Spleen (tissue), 11 donors: Measurements from ENCODE around the gene ADGRF4. TPM values are rescaled to one million over a fixed set of nuclear protein-coding genes. Genes with fewer than 3 reads are reported as not detected.

Experiments
- DNase-seq: peaks from one replicate; pipeline ENCODE4 v3.0.0-alpha.2; 2020
- H3K27ac ChIP-seq, 8 donors: fragments of 200-600 bp; sonication (generic) in 7 of 8; 1 replicate in 4 of 8; 2 replicates in 4 of 8; pipeline versions ENCODE4 v1.5.0 to v1.8.0; 2016 to 2021; ENCODE audit warnings: inconsistent platforms in 4 of 8, mild to moderate bottlenecking in 4 of 8, moderate library complexity in 1 of 8
- H3K27me3 ChIP-seq, 7 donors: fragments of 200-600 bp; sonication (generic) in 6 of 7; replicated peaks in 1 of 7; 1 replicate in 4 of 7; 2 replicates in 3 of 7; pipeline versions ENCODE4 v1.5.0 to v1.8.0; 2016 to 2021; ENCODE audit warnings: inconsistent platforms in 3 of 7, mild to moderate bottlenecking in 1 of 7
- H3K36me3 ChIP-seq, 6 donors: fragments of 200-600 bp; sonication (generic) in 5 of 6; 1 replicate in 4 of 6; 2 replicates in 2 of 6; pipeline versions ENCODE4 v1.5.0 to v1.8.0; 2016 to 2021; ENCODE audit warnings: inconsistent platforms in 2 of 6
- H3K4me1 ChIP-seq, 6 donors: fragments of 200-600 bp; sonication (generic) in 5 of 6; 1 replicate in 3 of 6; 2 replicates in 3 of 6; pipeline versions ENCODE4 v1.5.0 to v1.8.0; 2016 to 2021; ENCODE audit warnings: inconsistent platforms in 3 of 6
- H3K4me3 ChIP-seq, 8 donors: fragments of 200-600 bp; sonication (generic) in 7 of 8; 1 replicate in 4 of 8; 2 replicates in 4 of 8; pipeline versions ENCODE4 v1.5.0 to v1.8.0; 2016 to 2021; ENCODE audit warnings: inconsistent platforms in 4 of 8, mild to moderate bottlenecking in 4 of 8, moderate library complexity in 2 of 8
- H3K9me3 ChIP-seq, 8 donors: fragments of 200-600 bp; sonication (generic) in 7 of 8; 1 replicate in 4 of 8; 2 replicates in 4 of 8; pipeline versions ENCODE4 v1.5.0 to v1.8.0; 2016 to 2021; ENCODE audit warnings: inconsistent platforms in 4 of 8
- POLR2A ChIP-seq, 3 donors: fragments of 450-650 bp; IDR thresholded peaks; one replicate each; pipeline ENCODE4 v1.5.1; 2017; ENCODE audit warnings: antibody characterized with exemption in 3 of 3, mild to moderate bottlenecking in 1 of 3
- POLR2AphosphoS5 ChIP-seq, 3 donors: sonication (generic); formaldehyde crosslinking; IDR thresholded peaks; one replicate each; pipeline ENCODE4 v1.5.1; 2017; ENCODE audit warnings: antibody characterized with exemption in 3 of 3
- WGBS, 5 donors: extraction: QIAGEN DNeasy Blood & Tissue Kit in 3 of 5; methylation state at CpG; one replicate each; pipeline versions ENCODE4 v1.1.5 to v1.1.7; 2013 to 2018; 5-methylcytosine and 5-hydroxymethylcytosine counted together
- intact Hi-C: fragments of 100-400 bp; cut with DNase I; formaldehyde crosslinking; loops from one replicate; pipeline ENCODE4 v1.15.0; 2023; ENCODE audit warnings: low total_unique reads
- polyA plus RNA-seq, 3 donors: library from polyadenylated mRNA; stranded (reverse); fragments of 200-250 nt; gene quantifications; one replicate each; pipeline ENCODE4 v1.2.1, GENCODE V29; 2013
- total RNA-seq, 7 donors: library from RNA; depleted of rRNA in 3 of 7; stranded (reverse); fragments of >200 nt in 3 of 7; fragmentation: NEBNext Ultra II Directional in 4 of 7; extraction: Animal tissue kit (Norgen Biotek cat#: 25700) in 4 of 7; gene quantifications; one replicate each; pipeline versions ENCODE4 v1.1.0 to v1.2.1, GENCODE V29; 2016 to 2021
- TF ChIP-seq, protein P1 (sequence below), 11 experiments: fragments of 200-600 bp in 7 of 11; fragments of 450-650 bp in 4 of 11; sonication (generic) in 4 of 11; IDR thresholded peaks in 8 of 11; conservative IDR thresholded peaks in 3 of 11; 1 replicate in 7 of 11; 2 replicates in 4 of 11; pipeline versions ENCODE4 v1.4.0 to v1.8.0; 2016 to 2021; ENCODE audit warnings: antibody characterized with exemption in 11 of 11, inconsistent platforms in 4 of 11, mild to moderate bottlenecking in 1 of 11
- donor health status: healthy with polysubstance abuse.
- donor health status: DM: no; HTN: no; CAD: no; lungs with moderate emphysema.
- donor health status: DM: no; HTN: no; CAD: no.
- donor health status: Bipolar disorder and iron deficiency.
- donor health status: healthy.
- donor health status: DM: no; HTN: no; CAD: no.
- donor health status: DM: yes; HTN: yes; CAD: no.

Gene ADGRF4
- total and polyA plus RNA-seq, 10 donors = not detected

DNA sequence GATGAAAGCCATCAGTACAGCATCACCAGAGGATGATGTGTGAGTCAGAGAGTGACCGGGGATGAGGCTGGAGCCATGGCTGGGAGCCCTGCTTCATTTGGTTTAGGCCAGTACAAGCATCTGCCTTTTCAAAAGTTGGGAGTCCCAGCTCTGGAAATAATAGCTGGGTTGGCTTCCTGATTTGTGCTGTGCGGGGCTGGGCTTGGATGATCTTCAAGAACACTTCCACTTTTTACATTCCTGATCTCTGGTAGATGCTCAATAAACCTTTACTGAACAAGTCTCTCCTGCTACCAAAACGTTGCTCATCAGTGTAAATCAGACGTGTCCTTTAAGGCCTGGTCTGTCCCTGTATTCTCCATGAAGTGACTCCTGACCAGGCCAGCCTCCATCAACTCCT is 44.1 kb upstream of the ADGRF4 start:
- Histone ChIP-seq H3K36me3 (no peaks in the 10 kb centered on the region), H3K4me3 (no peak overlapping the region), H3K27ac (no peak overlapping the region), H3K4me1 (peaks cover 0 to 12% (median 9%) of the 10 kb centered on the region in 6 donors), H3K27me3 (no peaks in the 10 kb centered on the region), H3K9me3 (no peaks in the 10 kb centered on the region)
- DNase-seq = no peak
- intact Hi-C loops = no loop called here
- WGBS, 5 donors = 83 to 91% (median 85%) methylated on average over 4 of the region's 4 CpGs
- TF ChIP-seq, protein P1, sequence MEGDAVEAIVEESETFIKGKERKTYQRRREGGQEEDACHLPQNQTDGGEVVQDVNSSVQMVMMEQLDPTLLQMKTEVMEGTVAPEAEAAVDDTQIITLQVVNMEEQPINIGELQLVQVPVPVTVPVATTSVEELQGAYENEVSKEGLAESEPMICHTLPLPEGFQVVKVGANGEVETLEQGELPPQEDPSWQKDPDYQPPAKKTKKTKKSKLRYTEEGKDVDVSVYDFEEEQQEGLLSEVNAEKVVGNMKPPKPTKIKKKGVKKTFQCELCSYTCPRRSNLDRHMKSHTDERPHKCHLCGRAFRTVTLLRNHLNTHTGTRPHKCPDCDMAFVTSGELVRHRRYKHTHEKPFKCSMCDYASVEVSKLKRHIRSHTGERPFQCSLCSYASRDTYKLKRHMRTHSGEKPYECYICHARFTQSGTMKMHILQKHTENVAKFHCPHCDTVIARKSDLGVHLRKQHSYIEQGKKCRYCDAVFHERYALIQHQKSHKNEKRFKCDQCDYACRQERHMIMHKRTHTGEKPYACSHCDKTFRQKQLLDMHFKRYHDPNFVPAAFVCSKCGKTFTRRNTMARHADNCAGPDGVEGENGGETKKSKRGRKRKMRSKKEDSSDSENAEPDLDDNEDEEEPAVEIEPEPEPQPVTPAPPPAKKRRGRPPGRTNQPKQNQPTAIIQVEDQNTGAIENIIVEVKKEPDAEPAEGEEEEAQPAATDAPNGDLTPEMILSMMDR (IDR thresholded peaks at IDR 0.05 in 8 of 11, conservative IDR thresholded peaks at IDR 0.05 in 3 of 11) = no peak
- TF ChIP-seq POLR2A (IDR thresholded peaks at IDR 0.05) = no peak
- TF ChIP-seq POLR2AphosphoS5 (IDR thresholded peaks at IDR 0.05) = no peak

DNA sequence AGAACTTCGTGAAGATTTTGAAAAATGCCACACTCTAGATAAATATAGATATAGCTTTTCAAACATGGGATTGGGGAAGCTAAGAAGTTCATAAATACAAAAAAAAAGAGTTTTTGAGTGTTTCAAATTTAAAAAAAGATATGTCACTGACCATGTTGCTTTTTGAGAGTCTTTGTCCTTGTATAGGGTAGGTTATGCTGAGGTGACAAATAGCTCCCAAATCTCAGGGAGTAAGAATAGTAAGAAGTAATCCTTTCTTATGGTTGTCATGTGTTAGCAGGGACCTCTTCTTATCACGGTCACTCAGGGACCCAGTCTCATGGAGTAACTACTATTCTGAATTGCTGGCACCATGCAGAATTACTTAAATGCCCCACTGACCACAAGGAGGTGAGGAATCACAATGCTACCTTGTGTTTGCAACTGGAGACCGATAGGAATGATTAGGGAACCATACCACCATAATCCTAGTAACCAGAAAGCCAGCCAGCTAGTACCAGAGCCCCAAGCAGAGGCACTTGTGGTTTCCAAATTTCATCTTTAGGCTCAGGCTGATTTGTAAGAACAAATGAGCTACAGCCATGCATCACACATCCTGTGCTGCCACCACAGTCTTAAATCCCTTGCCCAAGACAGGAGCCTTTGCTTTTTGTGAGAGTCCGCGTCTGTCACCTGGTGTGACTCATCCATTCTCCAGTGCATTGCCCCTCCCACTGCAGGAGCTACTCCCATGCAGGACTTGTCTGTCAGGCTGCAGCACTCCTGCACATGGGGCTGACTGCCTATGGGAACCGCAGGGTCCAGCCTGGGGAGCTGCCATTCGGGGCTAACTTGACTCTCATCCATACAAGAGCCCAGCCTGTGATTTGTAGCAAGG is 42.4 kb upstream of the ADGRF4 start:
- Histone ChIP-seq H3K27me3 (no peaks in the 10 kb centered on the region), H3K4me1 (peaks cover 0 to 6% (median 4%) of the 10 kb centered on the region in 6 donors), H3K9me3 (no peaks in the 10 kb centered on the region), H3K4me3 (no peak overlapping the region), H3K27ac (no peak overlapping the region), H3K36me3 (no peaks in the 10 kb centered on the region)
- TF ChIP-seq, protein P1 (IDR thresholded peaks at IDR 0.05 in 8 of 11, conservative IDR thresholded peaks at IDR 0.05 in 3 of 11) = no peak
- intact Hi-C loops = no loop called here
- no peak for DNase-seq
- 69 to 80% (median 77%) methylated on average over 4 to 7 of the region's 7 CpGs for WGBS, 5 donors

DNA sequence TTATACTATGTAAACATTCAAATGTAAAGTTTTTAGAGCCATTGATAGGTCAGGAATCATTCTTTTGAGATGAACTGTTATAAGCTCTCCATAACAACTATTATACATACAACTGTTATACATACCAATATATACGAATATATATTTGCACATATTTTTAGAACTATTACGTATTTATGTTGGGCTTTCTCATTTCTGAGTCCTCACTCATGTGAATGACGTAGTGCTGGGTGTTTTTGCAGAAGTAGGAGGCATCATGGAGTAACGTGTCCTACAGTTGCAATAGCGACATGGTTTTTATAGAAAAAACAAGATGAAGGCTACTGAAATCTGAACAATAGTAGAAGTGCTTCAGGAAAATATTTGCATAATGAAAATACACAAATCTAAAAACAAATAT is 36.4 kb upstream of the ADGRF4 start:
- TF ChIP-seq, protein P1 (IDR thresholded peaks at IDR 0.05 in 8 of 11, conservative IDR thresholded peaks at IDR 0.05 in 3 of 11) = no peak
- no peak for TF ChIP-seq POLR2A (IDR thresholded peaks at IDR 0.05)
- TF ChIP-seq POLR2AphosphoS5 (IDR thresholded peaks at IDR 0.05) = no peak
- no peaks in the 10 kb centered on the region for H3K36me3 ChIP-seq
- 78 to 91% (median 86%) methylated on average over 5 of the region's 5 CpGs for WGBS, 5 donors
- H3K27ac ChIP-seq = no peak overlapping the region
- no peak overlapping the region for H3K4me3 ChIP-seq
- no peaks in the 10 kb centered on the region for H3K4me1 ChIP-seq
- peaks cover 0 to 5% (median 0%) of the 10 kb centered on the region in 7 donors for H3K27me3 ChIP-seq
- intact Hi-C loops = no loop called here
- H3K9me3 ChIP-seq = no peaks in the 10 kb centered on the region
- no peak for DNase-seq

DNA sequence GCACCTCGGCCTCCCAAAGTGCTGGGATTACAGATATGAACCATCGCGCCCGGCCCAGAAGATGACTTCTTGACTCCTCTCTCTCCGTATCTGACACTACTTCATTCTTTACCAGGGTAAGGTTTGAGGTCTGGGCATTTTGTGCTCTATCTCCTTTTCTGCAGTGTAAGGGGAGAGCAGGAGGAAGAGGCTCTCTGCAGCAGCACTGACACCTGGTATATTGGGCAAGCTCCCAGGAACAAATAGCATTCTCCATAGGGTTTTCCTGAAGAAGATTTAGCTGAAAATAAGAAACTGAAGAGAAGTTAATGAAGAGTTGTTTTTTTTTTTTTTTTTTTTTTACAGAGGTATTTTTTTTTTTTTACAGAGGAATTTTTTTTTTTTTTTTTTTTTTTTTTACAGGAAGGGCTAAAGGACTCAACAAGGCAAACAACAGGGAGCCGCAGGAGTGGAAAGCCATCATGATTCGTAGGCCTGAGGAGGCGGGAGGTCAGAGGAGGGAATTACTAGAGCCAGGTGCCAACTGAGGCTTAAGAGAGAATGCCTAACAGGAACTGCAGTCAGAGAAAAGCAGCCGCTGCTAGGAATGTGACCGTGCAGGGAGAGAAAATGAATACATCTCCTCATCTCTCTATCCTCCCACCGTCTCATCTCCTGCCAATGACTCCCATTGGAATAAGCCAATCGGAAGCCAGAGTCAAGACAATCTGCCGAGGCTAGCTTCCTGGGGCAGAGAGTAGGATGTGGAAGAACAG is 34.7 kb upstream of the ADGRF4 start:
- Histone ChIP-seq H3K27me3 (peaks cover 0 to 5% (median 0%) of the 10 kb centered on the region in 7 donors), H3K27ac (no peak overlapping the region), H3K36me3 (no peaks in the 10 kb centered on the region), H3K4me1 (no peaks in the 10 kb centered on the region), H3K4me3 (no peak overlapping the region), H3K9me3 (no peaks in the 10 kb centered on the region)
- TF ChIP-seq POLR2A (IDR thresholded peaks at IDR 0.05) (no peak), POLR2AphosphoS5 (IDR thresholded peaks at IDR 0.05) (no peak)
- TF ChIP-seq, protein P1 (IDR thresholded peaks at IDR 0.05 in 8 of 11, conservative IDR thresholded peaks at IDR 0.05 in 3 of 11) = no peak
- WGBS, 5 donors = 90 to 96% (median 91%) methylated on average over 13 of the region's 13 CpGs
- no peak for DNase-seq
- intact Hi-C loops = no loop called here
